Measurements from ENCODE around the gene RNASE9. TPM values are rescaled to one million over a fixed set of nuclear protein-coding genes. Genes with fewer than 3 reads are reported as not detected.
"Not testable (repeated sequence)": the region's sequence is repeated elsewhere in the genome, so short reads cannot be mapped to it uniquely, and the experiment has no call there.

Gene RNASE9
- polyA plus RNA-seq, 3 donors, result not detected

- DNase-seq, result no peak
- intact Hi-C loops (cut with micrococcal nuclease), result no loop called here
- Histone ChIP-seq H3K4me3 (replicated peaks in 1 of 3; ENCODE audit: low read depth in 2 of 3, low read length in 3 of 3) (no peak overlapping the region), H3K79me2 (ENCODE audit: insufficient read depth, low read length) (no peaks in the 10 kb centered on the region), H3K9ac (ENCODE audit: insufficient read depth, low read length, poor library complexity, severe bottlenecking) (no peak overlapping the region), H3K9me3 (replicated peaks in 1 of 2; ENCODE audit: control insufficient read depth in 1 of 2, insufficient read depth in 1 of 2, low read length in 2 of 2) (no peaks in the 10 kb centered on the region), H3K4me2 (replicated peaks; ENCODE audit: extremely low read depth, low read length, poor library complexity, severe bottlenecking) (no peak overlapping the region), H3K4me1 (ENCODE audit: control insufficient read depth in 1 of 2, insufficient read depth in 2 of 2, low read length in 2 of 2) (no peaks in the 10 kb centered on the region), H3K27me3 (ENCODE audit: control insufficient read depth in 2 of 2, insufficient read depth in 2 of 2, low read length in 2 of 2) (no peaks in the 10 kb centered on the region), H3K36me3 (replicated peaks in 1 of 2; ENCODE audit: control insufficient read depth in 1 of 2, insufficient read depth in 2 of 2, low read length in 2 of 2) (no peaks in the 10 kb centered on the region), H3K27ac (ENCODE audit: low read depth in 1 of 2, low read length in 2 of 2) (no peak overlapping the region), H4K20me1 (ENCODE audit: insufficient read depth, low read length) (no peaks in the 10 kb centered on the region), H2AFZ (ENCODE audit: insufficient read depth, low read depth, low read length, poor library complexity, severe bottlenecking) (no peak overlapping the region)
- no peaks in the 10 kb centered on the region for H3K9me3 Mint-ChIP-seq
- H3K36me3 Mint-ChIP-seq, result no peaks in the 10 kb centered on the region
- TF ChIP-seq CTCF (IDR thresholded peaks at IDR 0.05), result no peak
- peaks cover 0 to 3% (median 3%) of the 10 kb centered on the region in 3 donors for H3K27me3 Mint-ChIP-seq (ENCODE audit: low read depth in 3 of 3)
- WGBS (ENCODE audit: insufficient coverage), result 86% methylated on average over 2 of the region's 7 CpGs
- H3K27ac Mint-ChIP-seq, result no peak overlapping the region
- peaks cover 5% of the 10 kb centered on the region for H3K4me1 Mint-ChIP-seq
- no peak overlapping the region for H3K4me3 Mint-ChIP-seq
Measured at GRCh38 chr14:20512177-20512905, 48.5 kb downstream of the RNASE9 start.

GRCh38 chr14:20508367-20508766 lies 52.5 kb downstream of the RNASE9 start:
- H3K27ac Mint-ChIP-seq, result no peak overlapping the region

GRCh38 chr14:20507537-20507936 lies 53.3 kb downstream of the RNASE9 start:
- H4K20me1 ChIP-seq (ENCODE audit: insufficient read depth, low read length); H3K9ac ChIP-seq (ENCODE audit: insufficient read depth, low read length, poor library complexity, severe bottlenecking); H2AFZ ChIP-seq (ENCODE audit: insufficient read depth, low read depth, low read length, poor library complexity, severe bottlenecking); intact Hi-C loops (cut with micrococcal nuclease); H3K4me1 ChIP-seq (ENCODE audit: control insufficient read depth in 1 of 2, insufficient read depth in 2 of 2, low read length in 2 of 2); H3K36me3 ChIP-seq (replicated peaks in 1 of 2; ENCODE audit: control insufficient read depth in 1 of 2, insufficient read depth in 2 of 2, low read length in 2 of 2); H3K4me2 ChIP-seq (replicated peaks; ENCODE audit: extremely low read depth, low read length, poor library complexity, severe bottlenecking); H3K36me3 Mint-ChIP-seq; DNase-seq; H3K27me3 ChIP-seq (ENCODE audit: control insufficient read depth in 2 of 2, insufficient read depth in 2 of 2, low read length in 2 of 2); H3K9me3 Mint-ChIP-seq; H3K4me3 Mint-ChIP-seq; H3K79me2 ChIP-seq (ENCODE audit: insufficient read depth, low read length); H3K27ac ChIP-seq (ENCODE audit: low read depth in 1 of 2, low read length in 2 of 2); H3K27ac Mint-ChIP-seq; H3K9me3 ChIP-seq (replicated peaks in 1 of 2; ENCODE audit: control insufficient read depth in 1 of 2, insufficient read depth in 1 of 2, low read length in 2 of 2); H3K4me3 ChIP-seq (replicated peaks in 1 of 3; ENCODE audit: low read depth in 2 of 3, low read length in 3 of 3); H3K27me3 Mint-ChIP-seq (ENCODE audit: low read depth in 3 of 3): not testable (repeated sequence)
- WGBS (ENCODE audit: insufficient coverage), result no CpG with 5 or more reads among the region's 3 CpGs
- peaks cover 15% of the 10 kb centered on the region for H3K4me1 Mint-ChIP-seq

More at GRCh38 chr14:20508367-20508766, 52.5 kb downstream of the RNASE9 start:
- no peak for DNase-seq
- H3K4me1 Mint-ChIP-seq, result peaks cover 15% of the 10 kb centered on the region
- peaks cover 0 to 3% (median 1%) of the 10 kb centered on the region in 3 donors for H3K27me3 Mint-ChIP-seq (ENCODE audit: low read depth in 3 of 3)
- TF ChIP-seq CTCF (IDR thresholded peaks at IDR 0.05), result no peak
- H3K4me3 Mint-ChIP-seq, result no peak overlapping the region
- Histone ChIP-seq H3K27ac (ENCODE audit: low read depth in 1 of 2, low read length in 2 of 2) (no peak overlapping the region), H3K9me3 (replicated peaks in 1 of 2; ENCODE audit: control insufficient read depth in 1 of 2, insufficient read depth in 1 of 2, low read length in 2 of 2) (no peaks in the 10 kb centered on the region), H4K20me1 (ENCODE audit: insufficient read depth, low read length) (no peaks in the 10 kb centered on the region), H3K79me2 (ENCODE audit: insufficient read depth, low read length) (no peaks in the 10 kb centered on the region), H3K27me3 (ENCODE audit: control insufficient read depth in 2 of 2, insufficient read depth in 2 of 2, low read length in 2 of 2) (no peaks in the 10 kb centered on the region), H3K4me3 (replicated peaks in 1 of 3; ENCODE audit: low read depth in 2 of 3, low read length in 3 of 3) (no peak overlapping the region), H3K9ac (ENCODE audit: insufficient read depth, low read length, poor library complexity, severe bottlenecking) (no peak overlapping the region), H2AFZ (ENCODE audit: insufficient read depth, low read depth, low read length, poor library complexity, severe bottlenecking) (no peak overlapping the region), H3K4me1 (ENCODE audit: control insufficient read depth in 1 of 2, insufficient read depth in 2 of 2, low read length in 2 of 2) (peaks cover 5 to 6% of the 10 kb centered on the region in 2 donors), H3K4me2 (replicated peaks; ENCODE audit: extremely low read depth, low read length, poor library complexity, severe bottlenecking) (no peak overlapping the region), H3K36me3 (replicated peaks in 1 of 2; ENCODE audit: control insufficient read depth in 1 of 2, insufficient read depth in 2 of 2, low read length in 2 of 2) (no peaks in the 10 kb centered on the region)
- intact Hi-C loops (cut with micrococcal nuclease), result no loop called here
- H3K9me3 Mint-ChIP-seq, result peaks cover 0 to 2% (median 0%) of the 10 kb centered on the region in 7 donors
- H3K36me3 Mint-ChIP-seq, result no peaks in the 10 kb centered on the region
- no CpG with 5 or more reads among the region's 8 CpGs for WGBS (ENCODE audit: insufficient coverage)
